Activated gamma-delta T cell treated with anti-CD3 and anti-CD28 coated beads, Interleukin-2, amount 50 U/mL, for 16 hours (primary cell): Measurements from ENCODE around the gene PRR14L.
"Not testable (repeated sequence)": the region's sequence is repeated elsewhere in the genome, so short reads cannot be mapped to it uniquely, and the experiment has no call there.

Experiments
- DNase-seq: peaks from one replicate; pipeline ENCODE4 v3.0.0-alpha.2; 2020; ENCODE audit warnings: low read depth

Gene PRR14L

DNA sequence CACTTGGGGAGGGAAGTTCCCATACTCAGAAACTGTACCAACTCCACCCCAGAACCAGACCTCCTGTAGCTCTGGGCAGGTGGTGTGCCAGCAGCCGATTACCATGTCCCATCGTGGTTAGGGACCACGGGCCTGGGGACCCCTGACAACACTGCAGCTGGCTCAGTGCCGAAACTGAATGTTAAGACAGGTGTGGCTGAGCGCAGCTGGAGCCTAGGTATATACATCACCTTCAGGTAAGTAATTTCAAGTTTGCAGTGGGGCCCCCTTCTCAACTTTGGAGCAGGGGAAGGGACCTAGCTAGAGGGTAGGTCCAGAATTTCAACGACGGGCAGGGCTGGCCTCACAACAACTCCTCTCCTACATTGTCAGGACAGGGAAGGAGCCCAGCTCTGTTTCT lies 67.2 kb downstream of the PRR14L start:
- DNase-seq, result no peak

DNA sequence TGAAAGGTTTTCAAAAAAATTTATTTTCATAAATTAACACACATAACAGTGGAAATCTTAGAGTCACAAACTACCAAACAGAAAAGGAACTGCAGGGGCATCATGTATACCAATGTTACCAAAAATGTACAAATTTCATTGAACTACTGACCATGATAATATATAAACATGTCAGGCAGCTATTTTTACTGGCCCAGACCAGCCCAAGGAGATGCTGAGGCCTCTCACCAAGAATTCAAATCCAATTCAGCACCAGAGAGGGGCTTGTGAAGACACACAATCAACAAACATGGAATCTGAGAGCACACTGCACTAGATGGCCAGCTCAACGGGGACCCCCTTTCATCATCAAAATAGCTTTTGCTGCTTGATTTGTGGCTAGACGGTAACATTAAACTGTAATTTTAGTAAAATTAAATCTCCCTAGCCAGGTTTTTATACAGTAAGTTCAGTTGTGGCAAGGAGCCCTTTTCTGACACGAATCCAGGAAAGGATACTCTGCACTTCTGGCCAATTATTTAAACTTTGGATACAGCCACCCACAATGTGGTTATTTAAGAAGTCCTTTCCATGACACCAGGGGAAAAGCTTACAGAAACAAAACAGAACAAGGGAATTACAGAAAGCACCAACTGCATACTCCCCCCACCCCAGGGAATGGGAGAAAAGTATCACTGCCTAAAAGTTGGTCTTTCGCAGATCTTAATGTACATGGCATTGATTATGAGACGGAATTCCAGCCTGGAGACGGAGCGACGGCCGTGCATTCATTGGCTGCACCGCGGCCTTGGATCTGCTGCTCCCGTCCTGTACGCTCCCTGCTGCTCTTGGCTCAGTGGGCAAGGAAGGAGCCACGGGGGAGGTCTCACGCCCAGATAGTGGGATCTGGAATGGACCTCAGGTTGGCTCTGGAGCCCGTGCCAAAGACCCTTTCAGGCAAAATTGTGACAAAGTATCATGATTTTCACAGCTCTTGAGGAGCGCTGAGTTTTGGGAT lies 68.3 kb downstream of the PRR14L start:
- DNase-seq, result no peak

DNA sequence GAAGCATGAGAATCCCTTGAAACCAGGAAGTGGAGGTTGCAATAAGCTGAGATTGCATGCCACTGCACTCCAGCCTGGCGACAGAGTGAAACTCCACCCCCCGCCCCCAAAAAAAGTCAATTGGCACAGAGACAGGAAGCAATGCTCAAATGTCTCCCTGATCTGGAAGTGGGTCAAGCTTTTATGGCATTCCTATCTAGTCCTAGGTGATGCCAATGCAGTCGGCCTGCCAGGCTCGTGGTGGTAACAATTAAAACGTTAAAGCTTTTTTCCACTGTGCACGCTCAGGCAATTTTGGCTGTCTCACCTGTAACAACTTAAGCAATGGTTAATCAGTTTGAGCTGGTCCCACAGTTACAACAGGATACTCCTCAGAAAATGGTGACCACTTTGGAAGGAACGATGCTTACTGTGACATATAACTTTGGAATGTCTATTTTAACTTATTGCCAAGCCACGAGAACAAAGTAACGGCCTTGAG lies 69.0 kb downstream of the PRR14L start:
- DNase-seq, result no peak

DNA sequence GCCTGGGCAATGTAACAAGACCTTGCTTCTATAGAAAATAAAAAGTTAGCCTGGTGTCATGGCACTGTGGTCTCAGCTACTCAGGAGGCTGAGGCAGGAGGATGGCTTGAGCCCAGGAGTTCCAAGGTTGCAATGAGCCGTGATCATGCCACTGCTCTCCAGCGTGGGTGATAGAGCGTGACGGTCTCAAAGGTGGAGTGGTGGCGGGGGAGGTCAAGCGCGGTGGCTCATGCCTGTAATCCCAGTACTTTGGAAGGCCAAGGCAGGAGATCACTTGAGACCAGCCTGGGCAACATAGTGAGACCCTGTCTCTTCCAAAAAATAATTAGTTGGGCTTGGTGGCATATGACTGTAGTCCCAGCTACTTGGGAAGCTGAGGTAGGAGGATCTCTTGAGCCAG lies 71.2 kb downstream of the PRR14L start:
- DNase-seq, result no peak

GRCh38 chr22:31676700-31677099 lies 73.2 kb downstream of the PRR14L start:
- DNase-seq, result peak; percentile 79

GRCh38 chr22:31674219-31674618 lies 75.7 kb downstream of the PRR14L start:
- not testable (repeated sequence) for DNase-seq

DNA sequence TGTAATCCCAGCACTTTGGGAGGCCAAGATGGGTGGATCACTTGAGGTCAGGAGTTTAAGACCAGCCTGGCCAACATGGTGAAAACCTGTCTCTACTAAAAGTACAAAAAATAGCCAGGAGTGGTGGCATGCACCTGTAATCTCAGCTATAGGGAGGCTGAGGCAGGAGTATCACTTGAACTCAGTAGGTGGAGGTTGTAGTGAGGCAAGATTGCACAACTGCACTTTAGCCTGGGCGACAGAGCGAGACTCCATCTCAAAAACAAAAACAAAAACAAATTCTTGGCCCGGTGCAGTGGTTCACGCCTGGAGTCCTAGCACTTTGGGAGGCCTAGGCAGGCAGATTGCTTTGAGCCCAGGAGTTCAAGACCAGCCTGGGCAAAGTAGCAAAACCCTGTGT lies 81.1 kb downstream of the PRR14L start:
- not testable (repeated sequence) for DNase-seq

DNA sequence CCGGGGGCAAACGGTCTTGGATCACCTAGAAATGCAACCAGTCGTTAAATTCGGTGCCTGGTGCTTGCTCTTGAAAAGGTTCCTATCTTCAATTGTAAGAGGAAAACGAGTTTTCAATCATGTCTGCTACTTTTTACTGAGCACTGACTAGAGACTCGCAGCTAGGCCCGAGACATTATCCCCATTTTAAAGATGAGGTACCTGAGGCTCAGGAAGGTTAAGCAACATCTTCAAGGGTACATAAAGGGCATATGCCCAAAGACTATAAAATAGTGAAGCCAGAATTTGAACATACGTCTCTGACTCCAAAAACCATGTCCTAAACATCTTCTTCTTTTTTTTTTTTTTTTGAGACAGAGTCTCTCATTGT lies 87.3 kb downstream of the PRR14L start:
- DNase-seq, result no peak

DNA sequence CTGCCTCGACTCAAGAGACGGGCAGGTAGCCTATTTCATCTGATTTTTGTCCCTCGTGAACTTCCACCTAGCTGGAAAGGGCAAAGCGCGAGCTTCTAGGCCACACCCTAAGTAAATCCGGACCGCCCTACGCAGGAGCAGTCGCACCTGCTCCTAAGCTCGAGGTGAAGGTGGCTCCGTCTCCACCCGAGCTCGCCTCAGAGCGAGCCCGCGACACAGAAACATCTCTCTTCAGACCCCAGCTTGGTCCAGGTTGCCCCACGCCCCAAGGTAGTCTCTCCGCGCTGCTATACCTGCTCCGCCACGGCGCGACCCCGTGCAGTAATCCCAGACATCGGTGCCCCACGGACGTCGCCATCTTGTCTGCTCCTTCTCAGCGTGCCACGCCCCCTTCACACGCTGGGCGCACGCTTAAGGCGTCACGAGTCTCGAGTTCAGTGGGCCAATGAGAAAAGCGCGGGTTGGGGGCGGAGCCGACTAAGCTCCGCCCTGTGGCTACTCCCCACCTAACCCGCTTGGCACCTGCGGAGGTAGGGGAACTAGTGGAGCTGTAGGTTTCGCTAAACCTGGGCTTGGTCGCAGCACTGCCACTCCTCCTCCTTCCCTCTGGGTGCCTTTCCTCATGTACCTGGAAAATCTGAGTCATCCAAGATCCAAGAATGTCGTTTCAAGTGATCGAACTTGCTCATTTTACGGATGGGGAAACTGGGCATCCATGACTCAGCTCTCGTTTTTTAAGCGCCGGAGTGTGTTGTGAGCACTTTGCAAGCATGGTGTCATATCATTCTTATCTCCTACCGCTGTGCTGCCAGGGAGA lies 87.9 kb downstream of the PRR14L start, which contains the start of gene PISD:
TSS of gene PISD (minus strand) at position 365 of the 817 bp plus-strand sequence. CDS start at position 358, 7 bp downstream.
- DNase-seq, result peak; percentile 95

DNA sequence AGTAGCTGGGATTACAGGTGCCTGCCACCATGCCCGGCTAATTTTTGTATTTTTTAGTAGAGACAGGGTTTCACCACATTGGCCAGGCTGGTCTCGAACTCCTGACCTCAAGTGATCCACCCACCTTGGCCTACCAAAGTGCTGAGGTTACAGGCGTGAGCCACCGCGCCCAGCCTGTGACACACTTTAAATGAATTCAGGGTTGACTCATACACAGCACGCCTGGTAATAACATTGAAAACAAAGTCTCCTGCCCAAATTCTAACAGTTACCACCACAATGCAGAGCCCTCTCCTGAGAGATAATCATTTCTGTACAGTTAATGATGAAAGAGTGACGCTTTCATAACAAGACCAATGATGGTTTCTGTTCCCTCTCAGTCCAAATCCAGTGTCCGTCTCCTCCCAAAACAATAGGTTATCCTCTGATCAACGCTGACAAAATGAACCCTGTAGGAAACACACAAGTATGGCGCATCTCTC lies 89.0 kb downstream of the PRR14L start:
- peak; percentile 14 for DNase-seq

- no peak for DNase-seq
These were observed 90.7 kb downstream of the PRR14L start for GRCh38 chr22:31659246-31659645.

- DNase-seq, result no peak
These were observed 95.5 kb downstream of the PRR14L start for GRCh38 chr22:31654408-31654807.

DNA sequence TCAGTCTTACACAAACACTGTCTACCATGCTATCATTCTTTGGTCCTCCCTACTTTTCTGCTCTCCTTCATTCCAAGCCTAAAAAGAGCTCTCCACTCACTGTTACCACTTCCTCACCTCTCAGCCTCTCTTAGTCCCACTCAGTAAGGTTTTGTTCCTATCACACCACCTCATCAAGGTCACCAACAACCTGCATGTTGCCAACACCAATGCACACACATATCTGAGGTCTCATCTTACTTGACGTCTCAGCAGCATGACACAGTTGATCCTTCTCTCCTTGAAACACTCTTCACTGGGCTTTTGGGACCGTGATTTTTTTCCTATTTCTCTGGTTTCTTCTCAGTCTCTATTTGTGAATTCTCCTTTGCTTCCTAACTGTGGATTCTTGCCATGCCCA lies 96.0 kb downstream of the PRR14L start:
- DNase-seq, result no peak

DNA sequence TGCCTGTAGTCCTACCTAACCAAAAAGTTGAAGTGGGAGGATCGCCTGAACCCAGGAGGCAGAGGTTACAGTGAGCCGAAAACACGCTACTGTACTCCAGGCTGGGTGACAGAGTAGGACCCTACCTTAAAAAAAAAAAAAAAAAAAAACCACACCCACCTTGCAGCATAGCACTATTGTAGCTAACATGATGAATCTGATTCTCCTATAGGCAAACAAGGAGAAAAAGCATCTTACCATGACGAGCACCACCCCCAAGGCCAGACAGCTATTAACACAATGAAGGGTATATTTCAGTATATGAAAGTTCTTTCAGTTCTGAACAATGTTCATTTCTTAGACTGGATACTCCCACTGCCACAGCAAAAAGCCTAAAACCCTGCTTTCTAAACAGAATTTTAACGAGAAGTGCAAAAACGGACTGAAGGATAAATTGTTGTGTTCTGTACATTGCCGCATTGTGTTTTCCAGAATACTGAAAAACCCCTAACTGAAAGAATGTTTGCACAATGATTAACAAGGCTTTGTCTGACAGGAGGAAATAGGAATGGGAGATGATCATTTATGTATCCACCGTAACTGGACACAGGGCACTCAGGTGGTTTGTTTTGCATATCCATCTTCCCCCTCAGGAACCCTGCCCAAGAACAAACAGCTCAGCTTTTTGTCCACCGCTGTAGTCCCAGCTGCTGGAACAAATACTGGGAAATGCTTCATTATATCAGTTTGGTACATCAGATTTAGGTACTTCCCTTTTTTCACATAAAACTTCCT lies 96.8 kb downstream of the PRR14L start:
- DNase-seq, result no peak

GRCh38 chr22:31652088-31652487 lies 97.8 kb downstream of the PRR14L start:
- no peak for DNase-seq

DNA sequence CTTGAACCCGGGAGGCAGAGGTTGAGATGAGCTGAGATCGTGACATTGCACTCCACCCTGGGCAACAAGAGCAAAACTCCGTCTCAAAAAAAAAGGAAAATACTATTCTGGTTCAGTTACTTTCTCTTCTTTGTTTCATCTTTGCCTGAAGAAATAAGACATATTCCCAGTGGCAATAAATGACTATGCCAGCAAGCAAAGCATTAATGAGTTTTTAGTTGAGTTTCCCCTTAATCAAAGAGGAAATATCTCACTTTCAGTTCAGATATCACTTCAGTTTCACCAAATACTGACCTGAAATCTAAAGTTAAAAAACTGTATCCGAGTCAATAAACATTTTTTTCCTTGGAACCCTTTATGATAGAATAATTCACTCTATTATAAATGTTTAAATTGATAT lies 98.3 kb downstream of the PRR14L start:
- no peak for DNase-seq

- no peak for DNase-seq
These were observed 99.5 kb downstream of the PRR14L start for GRCh38 chr22:31650391-31650790.

DNA sequence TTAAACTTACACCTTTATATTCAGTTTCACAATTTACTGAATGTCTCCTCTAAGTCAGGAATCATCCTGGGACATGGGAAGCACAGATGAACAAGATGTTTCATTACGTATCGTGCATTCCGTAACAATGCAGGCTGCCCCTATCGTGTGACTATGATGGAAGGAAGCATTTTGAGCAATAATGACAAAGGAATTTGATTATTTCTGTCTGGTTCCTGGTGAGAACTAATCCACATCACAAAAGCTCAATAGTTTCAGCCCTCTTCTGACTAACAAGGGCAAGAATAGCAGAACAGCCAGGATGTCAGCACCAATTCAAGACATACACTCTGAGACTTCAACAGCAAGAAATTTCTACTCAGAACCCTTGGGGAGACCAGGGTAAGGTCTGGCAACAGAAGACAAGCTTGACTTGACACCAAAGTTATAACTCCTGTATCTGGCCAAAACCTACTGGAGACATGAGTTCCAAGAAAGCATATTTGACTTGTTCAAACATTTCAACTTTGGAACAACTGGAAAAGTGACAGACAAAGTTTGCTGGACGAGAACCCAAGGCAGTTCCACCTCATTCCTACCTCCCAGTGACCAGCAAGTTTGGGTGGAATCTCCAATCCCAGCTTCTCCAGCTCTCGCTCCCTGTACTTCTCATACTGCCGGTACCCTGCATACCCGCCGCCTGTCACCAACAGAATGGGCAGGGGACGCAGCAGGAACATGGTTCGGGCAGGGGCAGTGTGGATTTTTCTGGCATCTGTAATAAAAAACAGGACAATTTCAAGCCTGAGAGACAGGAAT lies 102.2 kb downstream of the PRR14L start:
- no peak for DNase-seq

DNA sequence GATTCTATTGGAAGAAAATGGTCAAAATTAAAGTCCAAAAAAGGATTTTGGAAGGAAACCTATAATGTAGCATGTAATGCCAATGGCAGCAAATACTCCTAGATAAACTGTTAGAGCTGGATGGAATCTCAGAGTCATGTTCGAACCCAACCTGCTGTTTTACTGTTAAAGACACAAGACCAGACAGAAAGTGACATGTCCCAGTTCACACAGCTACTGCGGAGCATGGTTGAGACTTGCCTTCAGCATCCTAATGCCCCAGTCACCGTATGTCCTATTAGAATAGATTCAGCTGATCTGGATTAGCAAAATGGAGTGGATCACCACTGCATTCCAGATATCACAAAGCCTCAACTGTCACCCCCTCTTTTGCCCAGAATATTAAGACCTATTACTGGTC lies 102.9 kb downstream of the PRR14L start:
- no peak for DNase-seq

GRCh38 chr22:31646186-31647019 lies 103.5 kb downstream of the PRR14L start:
- no peak for DNase-seq
